Activated CD8-positive, alpha-beta T cell treated with anti-CD3 and anti-CD28 coated beads for 36 hours (primary cell): ENCODE data around the gene FMN1. TPM values are rescaled to one million over a fixed set of nuclear protein-coding genes. Genes with fewer than 3 reads are reported as not detected.

Experiments
- ATAC-seq: fragments of 200-7000 bp; cut with Tn5 transposase; one replicate; pipeline ENCODE4 v1.10.0; 2021; ENCODE audit warnings: mild to moderate bottlenecking, moderate library complexity
- CTCF ChIA-PET: fragments of 350-600 bp; sonication (Branson Sonifier 250); formaldehyde crosslinking; loops from one replicate; lab custom pipeline; 2021; ENCODE audit warnings: antibody characterized with exemption; lab: Charles Lee
- POLR2A ChIA-PET: fragments of 350-600 bp; sonication (Branson Sonifier 250); formaldehyde crosslinking; loops from one replicate; lab custom pipeline; 2021; ENCODE audit warnings: antibody characterized with exemption; lab: Charles Lee
- DNase-seq: peaks from one replicate; pipeline ENCODE4 v3.0.0-alpha.2; 2020
- H3K27ac Mint-ChIP-seq: one replicate; pipeline ENCODE4 v1.8.0; 2021; ENCODE audit warnings: mild to moderate bottlenecking, mixed read lengths
- H3K27me3 Mint-ChIP-seq: one replicate; pipeline ENCODE4 v1.8.0; 2021; ENCODE audit warnings: mixed read lengths
- H3K36me3 Mint-ChIP-seq: one replicate; pipeline ENCODE4 v1.8.0; 2021; ENCODE audit warnings: low read depth, mixed read lengths
- H3K4me1 Mint-ChIP-seq: one replicate; pipeline ENCODE4 v1.8.0; 2021; ENCODE audit warnings: low read depth, mixed read lengths
- H3K4me3 Mint-ChIP-seq: one replicate; pipeline ENCODE4 v1.8.0; 2021; ENCODE audit warnings: mild to moderate bottlenecking, moderate library complexity, mixed read lengths
- H3K9me3 Mint-ChIP-seq: one replicate; pipeline ENCODE4 v1.8.0; 2021; ENCODE audit warnings: mixed read lengths
- intact Hi-C: fragments of 100-400 bp; cut with micrococcal nuclease; formaldehyde crosslinking; loops from one replicate; pipeline ENCODE4 v1.10.0; 2022
- total RNA-seq, 2 experiments: library from RNA; stranded (reverse); gene quantifications; one replicate each; pipeline ENCODE4 v1.2.3, GENCODE V29; 2021
- TF ChIP-seq, protein P1 (sequence below): fragments of 200-600 bp; IDR thresholded peaks from one replicate; pipeline ENCODE4 v1.8.0; 2022; ENCODE audit warnings: antibody characterized with exemption, mild to moderate bottlenecking

The FMN1 gene
- total RNA-seq, 2 experiments from 2014 or later = 0.07 TPM; not detected in 1

DNA sequence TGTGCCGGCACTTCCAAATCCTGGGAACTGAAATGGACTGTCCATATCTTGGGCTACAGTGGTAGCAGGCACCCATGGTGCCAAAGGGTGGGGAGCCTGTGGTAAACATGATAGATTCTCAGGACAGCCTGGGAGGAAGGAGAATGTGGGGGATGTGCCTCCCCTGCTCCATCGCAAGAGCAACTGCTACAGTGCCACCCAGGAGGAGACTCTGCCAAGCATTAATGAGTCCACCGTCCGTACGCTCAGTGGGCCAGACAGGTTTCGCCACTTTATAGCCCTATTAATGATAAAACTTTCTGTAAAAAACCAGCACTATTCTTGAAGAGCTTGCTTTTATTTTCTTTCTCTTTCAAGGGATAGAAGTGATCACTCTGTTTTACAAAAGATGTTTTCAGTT, 75.2 kb downstream of the FMN1 start:
- Mint-ChIP-seq H3K36me3 (no peaks in the 10 kb centered on the region), H3K27me3 (no peaks in the 10 kb centered on the region), H3K4me3 (no peak overlapping the region), H3K27ac (no peak overlapping the region), H3K4me1 (no peaks in the 10 kb centered on the region), H3K9me3 (no peaks in the 10 kb centered on the region)
- DNase-seq (no peak), ATAC-seq (no peak)
- intact Hi-C loops = no loop called here
- ChIA-PET POLR2A (no interaction called here), CTCF (interaction anchor here (1.7 kb wide), 1 partner anchor 13 kb away, joined by 5 read pairs; no protein-coding TSS in a partner anchor)
- TF ChIP-seq, protein P1, sequence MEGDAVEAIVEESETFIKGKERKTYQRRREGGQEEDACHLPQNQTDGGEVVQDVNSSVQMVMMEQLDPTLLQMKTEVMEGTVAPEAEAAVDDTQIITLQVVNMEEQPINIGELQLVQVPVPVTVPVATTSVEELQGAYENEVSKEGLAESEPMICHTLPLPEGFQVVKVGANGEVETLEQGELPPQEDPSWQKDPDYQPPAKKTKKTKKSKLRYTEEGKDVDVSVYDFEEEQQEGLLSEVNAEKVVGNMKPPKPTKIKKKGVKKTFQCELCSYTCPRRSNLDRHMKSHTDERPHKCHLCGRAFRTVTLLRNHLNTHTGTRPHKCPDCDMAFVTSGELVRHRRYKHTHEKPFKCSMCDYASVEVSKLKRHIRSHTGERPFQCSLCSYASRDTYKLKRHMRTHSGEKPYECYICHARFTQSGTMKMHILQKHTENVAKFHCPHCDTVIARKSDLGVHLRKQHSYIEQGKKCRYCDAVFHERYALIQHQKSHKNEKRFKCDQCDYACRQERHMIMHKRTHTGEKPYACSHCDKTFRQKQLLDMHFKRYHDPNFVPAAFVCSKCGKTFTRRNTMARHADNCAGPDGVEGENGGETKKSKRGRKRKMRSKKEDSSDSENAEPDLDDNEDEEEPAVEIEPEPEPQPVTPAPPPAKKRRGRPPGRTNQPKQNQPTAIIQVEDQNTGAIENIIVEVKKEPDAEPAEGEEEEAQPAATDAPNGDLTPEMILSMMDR = no peak

DNA sequence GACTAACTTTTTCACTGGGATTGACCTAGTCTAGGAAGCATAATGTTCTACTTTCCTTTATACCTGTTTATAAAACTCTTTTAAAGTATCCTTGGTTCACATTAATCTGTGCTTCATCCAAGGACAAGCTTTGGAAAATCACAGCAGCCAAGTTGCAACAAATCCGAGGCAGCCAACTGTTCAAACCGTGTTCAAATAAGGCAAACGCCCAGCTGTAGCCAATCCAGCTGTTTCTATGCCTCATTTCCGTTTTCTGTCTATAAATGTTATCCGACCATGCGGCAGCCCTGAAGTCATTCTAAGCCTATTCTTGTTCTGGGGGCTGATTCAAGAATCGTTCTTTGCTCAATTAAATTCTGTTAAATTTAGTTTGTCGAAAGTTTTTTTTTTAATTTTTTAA, 78.3 kb downstream of the FMN1 start:
- Mint-ChIP-seq H3K36me3 (no peaks in the 10 kb centered on the region), H3K27ac (no peak overlapping the region), H3K9me3 (no peaks in the 10 kb centered on the region), H3K4me3 (no peak overlapping the region), H3K4me1 (no peaks in the 10 kb centered on the region), H3K27me3 (no peaks in the 10 kb centered on the region)
- ATAC-seq (no peak), DNase-seq (no peak)
- ChIA-PET CTCF (interaction anchor here (0.7 kb wide), 1 partner anchor 278 kb away, joined by 3 read pairs; no protein-coding TSS in a partner anchor), POLR2A (interaction anchor here (1.0 kb wide), 1 partner anchor 9 kb away, joined by 3 read pairs; no protein-coding TSS in a partner anchor)
- TF ChIP-seq, protein P1 = no peak
- intact Hi-C loops = no loop called here

DNA sequence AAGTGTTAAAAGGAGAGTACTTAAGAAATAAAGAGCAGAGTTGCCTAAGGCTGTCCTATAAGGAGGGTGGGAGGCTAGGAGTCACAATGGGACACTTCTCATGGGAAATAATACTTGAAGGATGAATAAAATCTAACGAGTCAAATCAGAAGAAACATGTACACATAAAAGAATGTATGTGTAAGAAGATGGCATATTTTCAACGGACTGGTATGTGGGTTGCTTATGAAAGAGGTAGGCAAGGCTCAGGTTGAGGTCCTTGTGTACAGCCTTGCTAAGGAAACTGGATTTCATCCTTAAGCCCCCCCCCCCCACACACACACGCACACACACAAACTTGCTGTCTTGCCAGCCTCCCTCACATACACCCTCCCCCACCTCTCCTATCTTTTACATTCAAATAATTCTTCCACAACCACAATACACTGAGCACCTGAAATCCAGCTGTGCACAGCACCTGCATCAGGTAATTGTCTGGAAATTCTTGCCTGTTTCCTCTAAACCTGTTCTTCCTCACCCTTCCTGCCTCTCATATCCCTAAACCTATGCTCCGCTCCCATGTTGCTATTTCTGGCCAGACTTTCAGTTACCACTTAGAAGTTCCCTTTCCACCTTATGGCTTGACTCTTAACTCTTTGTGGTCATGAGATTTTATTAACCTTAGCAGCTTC, 79.2 kb downstream of the FMN1 start:
- intact Hi-C loops = no loop called here
- Mint-ChIP-seq H3K36me3 (no peaks in the 10 kb centered on the region), H3K27me3 (no peaks in the 10 kb centered on the region), H3K4me3 (no peak overlapping the region), H3K4me1 (no peaks in the 10 kb centered on the region), H3K27ac (no peak overlapping the region), H3K9me3 (no peaks in the 10 kb centered on the region)
- no peak for ATAC-seq
- ChIA-PET CTCF (no interaction called here), POLR2A (no interaction called here)
- no peak for DNase-seq
- TF ChIP-seq, protein P1 = no peak

DNA sequence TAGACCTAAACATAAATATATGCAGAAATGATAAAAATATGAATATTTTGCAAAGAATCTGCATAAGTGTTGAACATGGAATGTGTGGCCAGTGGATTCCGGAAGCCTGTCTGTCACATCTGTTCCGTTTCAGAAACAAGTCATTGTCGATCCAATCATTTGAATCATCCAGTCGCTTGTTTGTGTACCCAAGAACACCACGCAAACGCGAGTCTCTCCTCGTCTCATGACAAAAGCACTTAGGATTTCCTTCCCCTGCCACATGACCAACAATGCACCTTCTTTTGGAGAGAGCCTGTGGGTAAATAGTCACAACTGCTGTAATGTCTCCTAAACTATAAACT, 80.2 kb downstream of the FMN1 start:
- TF ChIP-seq, protein P1 = no peak
- H3K27ac Mint-ChIP-seq = no peak overlapping the region
- intact Hi-C loops = no loop called here
- H3K4me1 Mint-ChIP-seq = no peaks in the 10 kb centered on the region
- CTCF ChIA-PET = interaction anchor here (1.5 kb wide), 1 partner anchor 18 kb away, joined by 4 read pairs; no protein-coding TSS in a partner anchor
- no peak for ATAC-seq
- no peak for DNase-seq
- no peaks in the 10 kb centered on the region for H3K27me3 Mint-ChIP-seq
- POLR2A ChIA-PET = no interaction called here
- H3K4me3 Mint-ChIP-seq = no peak overlapping the region
- no peaks in the 10 kb centered on the region for H3K36me3 Mint-ChIP-seq
- no peaks in the 10 kb centered on the region for H3K9me3 Mint-ChIP-seq

DNA sequence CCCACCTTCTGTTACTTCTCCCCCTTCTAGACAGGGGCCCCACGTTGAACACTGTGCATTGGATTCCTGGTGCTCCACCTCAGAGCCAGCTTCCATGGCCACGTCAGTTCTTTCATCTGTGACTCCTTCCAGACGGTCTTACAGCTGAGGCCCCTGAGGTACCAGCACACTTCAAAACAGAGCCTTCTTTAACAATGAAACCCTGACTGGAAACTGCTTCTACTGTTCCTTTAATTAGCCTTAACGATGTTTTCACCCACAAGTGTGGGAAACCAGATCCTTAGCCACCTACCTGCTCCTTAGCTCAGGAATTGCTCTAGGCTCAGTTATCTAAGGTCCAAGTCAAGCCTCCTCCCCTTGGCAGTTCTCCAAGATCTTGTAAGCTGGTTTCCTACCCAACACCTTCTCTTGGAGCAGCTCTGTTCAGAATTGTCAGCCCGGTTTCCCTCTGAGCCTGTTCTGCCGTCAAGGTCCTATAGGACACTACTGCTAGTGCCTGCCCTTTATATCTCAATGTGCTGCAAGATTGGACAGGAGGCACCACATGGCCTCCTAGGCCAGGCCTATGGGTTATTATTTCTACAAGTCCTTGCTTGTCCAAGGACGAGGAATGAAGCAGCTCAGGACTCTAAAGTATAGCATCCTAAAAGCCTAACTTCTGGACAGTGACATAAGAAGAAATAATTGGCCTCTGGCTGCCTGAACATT, 80.7 kb downstream of the FMN1 start:
- H3K27ac Mint-ChIP-seq = no peak overlapping the region
- intact Hi-C loops = no loop called here
- DNase-seq (no peak), ATAC-seq (no peak)
- H3K9me3 Mint-ChIP-seq = no peaks in the 10 kb centered on the region
- no peak overlapping the region for H3K4me3 Mint-ChIP-seq
- no peaks in the 10 kb centered on the region for H3K36me3 Mint-ChIP-seq
- no peaks in the 10 kb centered on the region for H3K27me3 Mint-ChIP-seq
- TF ChIP-seq, protein P1 = no peak
- ChIA-PET POLR2A (no interaction called here), CTCF (interaction anchor here (1.5 kb wide), 1 partner anchor 18 kb away, joined by 4 read pairs; no protein-coding TSS in a partner anchor)
- no peaks in the 10 kb centered on the region for H3K4me1 Mint-ChIP-seq
